IMR-90 (cell line): ENCODE results near the gene NPPC. TPM values are rescaled to one million over a fixed set of nuclear protein-coding genes. Genes with fewer than 3 reads are reported as not detected.

Experiments
- ATAC-seq: fragments of 200-7000 bp; cut with Tn5 transposase; 2 replicates; pipeline ENCODE4 v1.9.1; 2020; ENCODE audit warnings: low read depth, mild to moderate bottlenecking, moderate library complexity
- BruUV-seq: library from RNA; stranded (reverse); fragments of 400-500 nt; replicated peaks from 2 replicates; lab custom pipeline; 2021; lab: Mats Ljungman, UMichigan
- CTCF ChIA-PET: fragments of 300-600 bp; formaldehyde crosslinking; extraction: SDS; loops from one replicate; lab custom pipeline; 2021; ENCODE audit warnings: antibody characterized with exemption; lab: Yijun Ruan, JAX
- POLR2A ChIA-PET: fragments of 300-600 bp; sonication (Branson Sonifier 250); formaldehyde crosslinking; loops from one replicate; lab custom pipeline; 2022; ENCODE audit warnings: antibody characterized with exemption; ENCODE audit not compliant: unreplicated experiment; lab: Charles Lee
- DNase-seq: peaks from one replicate; pipeline ENCODE4 v3.0.0; 2013
- H2AFZ ChIP-seq: replicated peaks from 2 replicates; pipeline ENCODE3; 2013; ENCODE audit warnings: low read length, mild to moderate bottlenecking; ENCODE audit not compliant: poor library complexity
- H2AK5ac ChIP-seq: 2 replicates; pipeline ENCODE4 v1.6.1; 2013; ENCODE audit warnings: low read depth, low read length, inconsistent platforms
- H2AK9ac ChIP-seq: replicated peaks from 2 replicates; pipeline ENCODE3; 2013; ENCODE audit warnings: mild to moderate bottlenecking, low read depth, low read length, moderate library complexity; ENCODE audit not compliant: poor library complexity
- H2BK120ac ChIP-seq: 2 replicates; pipeline ENCODE4 v1.6.1; 2013; ENCODE audit warnings: low read depth, low read length, inconsistent platforms
- H2BK15ac ChIP-seq: 3 replicates; pipeline ENCODE4 v1.6.1; 2013; ENCODE audit warnings: low read depth, low read length, inconsistent platforms
- H2BK20ac ChIP-seq: 2 replicates; pipeline ENCODE4 v1.6.1; 2013; ENCODE audit warnings: low read depth, mild to moderate bottlenecking, inconsistent platforms, low read length, moderate library complexity
- H2BK5ac ChIP-seq: 2 replicates; pipeline ENCODE4 v1.6.1; 2013; ENCODE audit warnings: mild to moderate bottlenecking, low read depth, low read length, inconsistent platforms; ENCODE audit not compliant: poor library complexity, severe bottlenecking
- H3K14ac ChIP-seq: replicated peaks from 2 replicates; pipeline ENCODE4 v1.6.1; 2013; ENCODE audit warnings: low read depth, low read length, inconsistent platforms
- H3K18ac ChIP-seq: 2 replicates; pipeline ENCODE4 v1.6.1; 2013; ENCODE audit warnings: low read depth, low read length, control low read depth
- H3K23ac ChIP-seq: 2 replicates; pipeline ENCODE4 v1.6.1; 2013; ENCODE audit warnings: low read depth, low read length, inconsistent platforms
- H3K27ac ChIP-seq: 2 replicates; pipeline ENCODE4 v1.5.1; 2013; ENCODE audit warnings: mild to moderate bottlenecking, control low read depth, low read length; ENCODE audit not compliant: insufficient read depth
- H3K27me3 ChIP-seq: 2 replicates; pipeline ENCODE4 v1.6.1; 2013; ENCODE audit warnings: low read length; ENCODE audit not compliant: control insufficient read depth, insufficient read depth
- H3K36me3 ChIP-seq: 2 replicates; pipeline ENCODE4 v1.6.1; 2013; ENCODE audit warnings: low read length, mixed read lengths; ENCODE audit not compliant: control insufficient read depth, insufficient read depth
- H3K4ac ChIP-seq: 2 replicates; pipeline ENCODE4 v1.6.1; 2013; ENCODE audit warnings: low read depth, low read length, inconsistent platforms
- H3K4me1 ChIP-seq: 2 replicates; pipeline ENCODE4 v1.6.1; 2013; ENCODE audit warnings: low read length, mixed read lengths; ENCODE audit not compliant: control insufficient read depth, insufficient read depth
- H3K4me2 ChIP-seq: 2 replicates; pipeline ENCODE4 v1.6.1; 2013; ENCODE audit warnings: low read depth, mild to moderate bottlenecking, control low read depth, low read length, moderate library complexity
- H3K4me3 ChIP-seq: 2 replicates; pipeline ENCODE4 v1.5.1; 2013; ENCODE audit warnings: low read depth, mild to moderate bottlenecking, control low read depth, low read length, moderate library complexity; ENCODE audit not compliant: insufficient read depth
- H3K56ac ChIP-seq: 2 replicates; pipeline ENCODE4 v1.6.1; 2013; ENCODE audit warnings: low read length, inconsistent platforms; ENCODE audit not compliant: insufficient read depth; ENCODE audit errors: extremely low read depth
- H3K79me1 ChIP-seq, 2 experiments: 2 replicates each; pipeline ENCODE4 v1.6.1; 2013; ENCODE audit warnings: low read length in 2 of 2, inconsistent platforms in 1 of 2, low read depth in 1 of 2
- H3K9ac ChIP-seq: 2 replicates; pipeline ENCODE4 v1.6.1; 2013; ENCODE audit warnings: low read depth, low read length, control low read depth
- H3K9me1 ChIP-seq: 2 replicates; pipeline ENCODE4 v1.6.1; 2013; ENCODE audit warnings: low read length, inconsistent platforms; ENCODE audit not compliant: insufficient read depth
- H3K9me3 ChIP-seq: 2 replicates; pipeline ENCODE4 v1.6.1; 2013; ENCODE audit warnings: low read length; ENCODE audit not compliant: control insufficient read depth, insufficient read depth
- H4K20me1 ChIP-seq: 2 replicates; pipeline ENCODE4 v1.6.1; 2013; ENCODE audit warnings: low read length, inconsistent platforms; ENCODE audit not compliant: insufficient read depth
- H4K5ac ChIP-seq: 2 replicates; pipeline ENCODE4 v1.6.1; 2013; ENCODE audit warnings: mild to moderate bottlenecking, low read depth, low read length, control low read depth
- H4K8ac ChIP-seq, 2 experiments: 2 replicates each; pipeline ENCODE4 v1.6.1; 2013; ENCODE audit warnings: low read depth in 2 of 2, low read length in 2 of 2, control low read depth in 1 of 2, inconsistent platforms in 1 of 2
- H4K91ac ChIP-seq: 2 replicates; pipeline ENCODE4 v1.6.1; 2013; ENCODE audit warnings: low read depth, low read length, inconsistent platforms; ENCODE audit not compliant: insufficient read depth
- BHLHE40 ChIP-seq: fragments of 150-350 bp; IDR thresholded peaks from 2 replicates; pipeline ENCODE4 v1.6.1; 2016; ENCODE audit warnings: mild to moderate bottlenecking, low read depth, low read length
- MAZ ChIP-seq: IDR thresholded peaks from 2 replicates; pipeline ENCODE4 v1.6.1; 2012; ENCODE audit warnings: low read depth, mild to moderate bottlenecking, low read length, improper control_type of control experiment, moderate library complexity, borderline replicate concordance
- MXI1 ChIP-seq: IDR thresholded peaks from 2 replicates; pipeline ENCODE4 v1.6.1; 2012; ENCODE audit warnings: low read depth, mild to moderate bottlenecking, low read length, moderate library complexity, borderline replicate concordance
- RFX5 ChIP-seq: IDR thresholded peaks from 2 replicates; pipeline ENCODE4 v1.8.0; 2012; ENCODE audit warnings: low read depth, mild to moderate bottlenecking, low read length, moderate library complexity
- SMC3 ChIP-seq: fragments of 150-350 bp; IDR thresholded peaks from 2 replicates; pipeline ENCODE4 v1.6.1; 2016; ENCODE audit warnings: low read depth, mild to moderate bottlenecking, antibody characterized with exemption, low read length, moderate library complexity
- WGBS, 2 experiments: methylation state at CpG; one replicate each; pipeline versions ENCODE4 v1.1.5 to v1.1.7; 2013; ENCODE audit warnings: missing lambda C conversion rate in 2 of 2; ENCODE audit not compliant: insufficient read length in 1 of 2; ENCODE audit errors: extremely low coverage in 2 of 2; 5-methylcytosine and 5-hydroxymethylcytosine counted together
- dilution Hi-C: fragments of 300-500 bp; cut with HindIII; formaldehyde crosslinking; loops from one replicate; pipeline ENCODE4 v1.14.3; 2018; ENCODE audit warnings: low sequenced_read_pairs; ENCODE audit not compliant: unreplicated experiment
- in situ Hi-C: fragments of 300-500 bp; cut with MboI; formaldehyde crosslinking; loops from 3 replicates; pipeline ENCODE4 v1.14.3; 2019; ENCODE audit warnings: low sequenced_read_pairs, inconsistent platforms, mixed read lengths
- intact Hi-C: fragments of 100-400 bp; cut with micrococcal nuclease; formaldehyde crosslinking; loops from 2 replicates; pipeline ENCODE4 v1.10.0; 2022
- polyA plus RNA-seq, 3 experiments: library from polyadenylated mRNA; depleted of rRNA; stranded (reverse); fragments of >200 nt; gene quantifications; 2 replicates each; pipeline ENCODE4 v1.2.3, GENCODE V29; 2012; ENCODE audit warnings: low replicate concordance in 1 of 3
- total RNA-seq: library from RNA; depleted of rRNA; stranded (reverse); fragments of >200 nt; gene quantifications from 2 replicates; pipeline ENCODE4 v1.2.3, GENCODE V29; 2012

Gene NPPC
- total and polyA plus RNA-seq, 2 of the 4 experiments (the other 2 are of a cell fraction): 0.22 to 0.36 TPM

GRCh38 chr2:231941673-231942072, 15.5 kb upstream of the NPPC start:
- H3K18ac ChIP-seq: no peak overlapping the region
- ChIA-PET CTCF (no interaction called here), POLR2A (no interaction called here)
- H3K4me1 ChIP-seq: no peaks in the 10 kb centered on the region
- no peak overlapping the region for H2AK9ac ChIP-seq
- peaks cover 25% of the 10 kb centered on the region for H3K27me3 ChIP-seq
- H4K5ac ChIP-seq: no peak overlapping the region
- TF ChIP-seq MXI1: no peak
- TF ChIP-seq BHLHE40: no peak
- TF ChIP-seq RFX5: no peak
- no peak for TF ChIP-seq MAZ
- no peak for TF ChIP-seq SMC3
- ATAC-seq (no peak), DNase-seq (no peak)
- H2BK15ac ChIP-seq: no peak overlapping the region
- no peak overlapping the region for H3K4me3 ChIP-seq
- H3K9me3 ChIP-seq: no peaks in the 10 kb centered on the region
- H3K79me1 ChIP-seq: no peaks in the 10 kb centered on the region
- intact Hi-C loops: no loop called here
- 75% methylated on average over 4 of the region's 12 CpGs; no CpG with 5 or more reads in 1 of the 2 experiments for WGBS, 2 experiments
- no peak overlapping the region for H3K56ac ChIP-seq
- dilution Hi-C loops: no loop called here
- in situ Hi-C loops: no loop called here
- no peak overlapping the region for H2BK20ac ChIP-seq
- no peak overlapping the region for H3K27ac ChIP-seq
- H3K36me3 ChIP-seq: no peaks in the 10 kb centered on the region
- H3K14ac ChIP-seq: no peak overlapping the region
- no peak overlapping the region for H3K9ac ChIP-seq
- no peaks in the 10 kb centered on the region; the same call in 1 of the 2 replicates for H3K9me1 ChIP-seq
- no peaks in the 10 kb centered on the region for H4K20me1 ChIP-seq
- H3K4me2 ChIP-seq: no peak overlapping the region
- no peak overlapping the region for H3K4ac ChIP-seq
- no TSS peak for BruUV-seq
- H3K23ac ChIP-seq: no peak overlapping the region
- no peak overlapping the region for H2AFZ ChIP-seq
- H2BK120ac ChIP-seq: no peak overlapping the region
- H2AK5ac ChIP-seq: no peak overlapping the region
- no peak overlapping the region for H2BK5ac ChIP-seq
- no peak overlapping the region for H4K91ac ChIP-seq
- H4K8ac ChIP-seq: no peak overlapping the region
